Adrenal gland (tissue), 19 donors: ENCODE measurements around the gene RNF167. TPM values are rescaled to one million over a fixed set of nuclear protein-coding genes. Genes with fewer than 3 reads are reported as not detected.
A peak's percentile ranks its signal among the peaks of the same experiment; 100 is the strongest.

Experiments
- DNase-seq, 7 donors: peaks; one replicate each; pipeline ENCODE4 v3.0.0-alpha.2; 2019 to 2020
- H3K27ac ChIP-seq, 5 donors: fragments of 200-600 bp; sonication (generic) in 4 of 5; 1 replicate in 3 of 5; 2 replicates in 2 of 5; pipeline versions ENCODE4 v1.5.1 to v1.8.0; 2016 to 2020; ENCODE audit warnings: mild to moderate bottlenecking in 1 of 5
- H3K27me3 ChIP-seq: fragments of 200-600 bp; 2 replicates; pipeline ENCODE4 v1.8.0; 2021
- H3K36me3 ChIP-seq, 2 donors: fragments of 200-600 bp; replicated peaks in 1 of 2; 1 replicate in 1 of 2; 2 replicates in 1 of 2; pipeline versions ENCODE4 v1.5.1 to v1.8.0; 2018 to 2022
- H3K4me1 ChIP-seq, 2 donors: fragments of 200-600 bp; replicated peaks in 1 of 2; 1 replicate in 1 of 2; 2 replicates in 1 of 2; pipeline versions ENCODE4 v1.5.1 to v1.8.0; 2018 to 2021
- H3K4me3 ChIP-seq, 4 donors: fragments of 200-600 bp; sonication (generic) in 3 of 4; one replicate each; pipeline ENCODE4 v1.5.1; 2016 to 2018
- H3K9me3 ChIP-seq, 3 donors: fragments of 200-600 bp; sonication (generic) in 1 of 3; replicated peaks in 1 of 3; 1 replicate in 2 of 3; 2 replicates in 1 of 3; pipeline versions ENCODE4 v1.5.1 to v1.8.0; 2016 to 2021
- CTCF ChIP-seq, 6 experiments: fragments of 450-650 bp in 4 of 6; fragments of 200-600 bp in 2 of 6; sonication (generic) in 1 of 6; IDR thresholded peaks; 1 replicate in 5 of 6; 2 replicates in 1 of 6; pipeline versions ENCODE4 v1.5.1 to v1.8.0; 2016 to 2021; ENCODE audit warnings: antibody characterized with exemption in 6 of 6, mild to moderate bottlenecking in 2 of 6, moderate library complexity in 1 of 6
- POLR2A ChIP-seq, 2 donors: fragments of 450-650 bp; IDR thresholded peaks; one replicate each; pipeline ENCODE4 v1.6.1; 2017; ENCODE audit warnings: antibody characterized with exemption in 2 of 2, mild to moderate bottlenecking in 2 of 2, moderate library complexity in 1 of 2
- WGBS, 4 donors: extraction: QIAGEN DNeasy Blood & Tissue Kit in 2 of 4; methylation state at CpG; one replicate each; pipeline versions ENCODE4 v1.1.5 to v1.1.7; 2013 to 2017; 5-methylcytosine and 5-hydroxymethylcytosine counted together
- intact Hi-C, 2 donors: fragments of 100-400 bp; cut with DNase I; formaldehyde crosslinking; loops; one replicate each; pipeline versions ENCODE4 v1.14.1 to v1.15.0; 2022 to 2023
- long read RNA-seq, 10 donors: library from polyadenylated mRNA in 3 of 10; unstranded in 2 of 10; stranded (forward) in 1 of 10; transcript quantifications; one replicate each; pipeline ENCODE4 v2.0.0 and lab custom pipeline, GENCODE V29; 2021 to 2026
- polyA plus RNA-seq, 3 donors: library from polyadenylated mRNA; stranded (reverse); fragments of 200-250 nt in 2 of 3; fragments of 350-450 nt in 1 of 3; fragmentation: Illumina TruSeq in 1 of 3; extraction: RNeasy Lipid Tissue Mini Kit (QIAGEN cat#74804) in 1 of 3; gene quantifications; one replicate each; pipeline ENCODE4 v1.2.3, GENCODE V29; 2013 to 2014
- total RNA-seq, 9 donors: library from RNA; depleted of rRNA in 4 of 9; stranded (reverse); fragments of >200 nt in 4 of 9; fragments of 120-200 nt in 1 of 9; fragmentation: NEBNext Ultra II Directional in 1 of 9; extraction: Animal tissue kit (Norgen Biotek cat#: 25700) in 1 of 9; gene quantifications; one replicate each; pipeline versions ENCODE4 v1.1.0 to v1.2.4, GENCODE V29; 2013 to 2023
- donor health status: healthy with polysubstance abuse.
- donor health status: Bipolar disorder and iron deficiency.
- donor health status: DM: yes; HTN: yes; CAD: no.
- donor health status: DM: no; HTN: no; CAD: no.
- donor health status: DM: no; HTN: no; CAD: no.
- donor health status: DM: yes; HTN: yes; CAD: no.

RNF167 gene
- total RNA-seq (100 to 1,000 TPM in 4 of 9 donors, 10 to 100 TPM in 5; 46.7 to 130 (median 88.8) TPM), polyA plus RNA-seq (100 to 1,000 TPM; 134 to 252 (median 240) TPM)
- long read RNA-seq, donor 1, transcript RNF167-211 (9 exons, 1,757 nt): major isoform, 20 of 51 reads
- long read RNA-seq, donor 1, transcript RNF167-213 (3 exons, 619 nt): minor isoform, 7 of 51 reads
- long read RNA-seq, donor 1, transcript RNF167-201 (10 exons, 1,915 nt): minor isoform, 10 of 51 reads
- long read RNA-seq, donor 1, partial matches to known transcripts: 5 of 51 reads
- long read RNA-seq, donor 1, other reads (novel, unspliced or antisense): 6 of 51 reads
- long read RNA-seq, donor 2, transcript RNF167-211 (9 exons, 1,757 nt): major isoform, 6 of 44 reads
- long read RNA-seq, donor 2, transcript RNF167-201 (10 exons, 1,915 nt): minor isoform, 5 of 44 reads
- long read RNA-seq, donor 2, partial matches to known transcripts: 25 of 44 reads
- long read RNA-seq, donor 2, other reads (novel, unspliced or antisense): 0 of 44 reads
- long read RNA-seq, donor 3, transcript RNF167-211 (9 exons, 1,757 nt): major isoform, 10 of 46 reads
- long read RNA-seq, donor 3, partial matches to known transcripts: 26 of 46 reads
- long read RNA-seq, donor 3, other reads (novel, unspliced or antisense): 0 of 46 reads
- long read RNA-seq, donor 4, transcript RNF167-201 (10 exons, 1,915 nt): minor isoform, 7 of 32 reads
- long read RNA-seq, donor 4, transcript RNF167-211 (9 exons, 1,757 nt): major isoform, 8 of 32 reads
- long read RNA-seq, donor 4, partial matches to known transcripts: 1 of 32 reads
- long read RNA-seq, donor 4, other reads (novel, unspliced or antisense): 12 of 32 reads
- long read RNA-seq, donor 5, transcript RNF167-201 (10 exons, 1,915 nt): minor isoform, 19 of 103 reads
- long read RNA-seq, donor 5, transcript RNF167-211 (9 exons, 1,757 nt): major isoform, 38 of 103 reads
- long read RNA-seq, donor 5, partial matches to known transcripts: 7 of 103 reads
- long read RNA-seq, donor 5, other reads (novel, unspliced or antisense): 29 of 103 reads
- long read RNA-seq, donor 6, transcript RNF167-211 (9 exons, 1,757 nt): major isoform, 11 of 28 reads
- long read RNA-seq, donor 6, partial matches to known transcripts: 3 of 28 reads
- long read RNA-seq, donor 6, other reads (novel, unspliced or antisense): 9 of 28 reads
- long read RNA-seq, donor 7, transcript RNF167-211 (9 exons, 1,757 nt): major isoform, 7 of 20 reads
- long read RNA-seq, donor 7, partial matches to known transcripts: 5 of 20 reads
- long read RNA-seq, donor 7, other reads (novel, unspliced or antisense): 0 of 20 reads
- long read RNA-seq, donor 8, transcript RNF167-201 (10 exons, 1,915 nt): minor isoform, 6 of 1,932 reads
- long read RNA-seq, donor 8, transcript RNF167-211 (9 exons, 1,757 nt): major isoform, 24 of 1,932 reads
- long read RNA-seq, donor 8, partial matches to known transcripts: 1,846 of 1,932 reads
- long read RNA-seq, donor 8, other reads (novel, unspliced or antisense): 47 of 1,932 reads
- long read RNA-seq, donor 9, transcript RNF167-211 (9 exons, 1,757 nt): major isoform, 6 of 39 reads
- long read RNA-seq, donor 9, partial matches to known transcripts: 27 of 39 reads
- long read RNA-seq, donor 9, other reads (novel, unspliced or antisense): 0 of 39 reads
- long read RNA-seq, donor 10, transcript RNF167-211 (9 exons, 1,757 nt): major isoform, 10 of 19 reads
- long read RNA-seq, donor 10, partial matches to known transcripts: 5 of 19 reads
- long read RNA-seq, donor 10, other reads (novel, unspliced or antisense): 0 of 19 reads

DNA sequence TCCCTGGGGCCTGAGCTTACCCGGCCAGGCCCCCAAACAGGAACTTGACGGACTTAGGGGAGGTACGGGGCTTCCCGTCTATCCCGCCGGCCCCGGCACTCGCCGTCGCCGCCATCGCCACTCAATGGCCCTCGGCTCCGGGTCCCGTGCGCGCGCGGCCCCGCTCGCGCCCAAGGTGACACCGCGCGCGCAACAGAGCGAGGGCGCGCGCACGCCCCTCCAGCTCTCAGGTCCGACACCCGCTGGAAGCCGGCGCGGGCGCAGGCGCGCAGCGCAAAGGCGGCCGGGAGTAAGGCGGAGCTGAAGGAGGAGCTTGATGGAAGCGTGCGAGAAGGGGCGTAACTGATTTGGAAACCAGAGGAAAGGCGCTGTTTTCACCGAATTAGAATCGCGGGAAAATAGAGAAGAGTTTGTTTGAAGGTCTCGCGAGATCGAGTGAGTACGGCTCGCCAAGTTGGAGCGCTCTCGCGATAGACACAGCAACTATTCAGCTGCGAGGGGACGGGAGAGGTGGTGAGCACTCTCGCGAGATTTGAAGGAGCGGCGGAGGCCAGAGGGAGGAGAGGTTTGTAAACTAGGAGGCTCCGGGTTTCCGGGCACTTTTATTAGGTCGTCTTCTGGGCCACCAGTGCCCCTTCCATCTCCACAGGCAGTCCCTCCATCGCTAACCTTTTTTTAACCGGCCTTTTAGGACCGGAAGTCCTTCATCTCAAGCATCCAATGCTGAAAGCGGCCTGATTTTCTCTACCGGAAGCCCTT is at the start of gene RNF167, which contains the start of gene SLC25A11:
TSS of gene RNF167 (plus strand) at position 473 of the 759 bp plus-strand sequence. CDS start 642 bp downstream, outside the sequence.
TSS of gene SLC25A11 (minus strand) at position 251 of the 759 bp plus-strand sequence. CDS start at position 115, 136 bp downstream.
- TF ChIP-seq POLR2A (IDR thresholded peaks at IDR 0.05): peak in 1 of 2 donors; percentile 56
- no peak for TF ChIP-seq CTCF (IDR thresholded peaks at IDR 0.05)
- Histone ChIP-seq H3K9me3 (no peaks in the 10 kb centered on the region), H3K4me3 (peak within 1 kb of the TSS; percentile 50 to 95 (median 80)), H3K27ac (peak within 1 kb of the TSS; percentile 79 to 93 (median 90)), H3K36me3 (peaks cover 0 to 44% of the 10 kb centered on the region in 2 donors), H3K27me3 (no peaks in the 10 kb centered on the region), H3K4me1 (peaks cover 21 to 34% of the 10 kb centered on the region in 2 donors)
- DNase-seq: peak; percentile 94 to 99 (median 98)
- WGBS, 4 donors: 0 to 1% (median 0%) methylated on average over 32 to 72 of the region's 72 CpGs
- intact Hi-C loops: loop anchor here (5.0 to 10.0 kb wide), 2 partner anchors 45 to 57 kb away; partner anchors contain the start of genes CAMTA2 (in 1 of the 2), INCA1 (in 1 of the 2) and KIF1C (in 1 of the 2)

DNA sequence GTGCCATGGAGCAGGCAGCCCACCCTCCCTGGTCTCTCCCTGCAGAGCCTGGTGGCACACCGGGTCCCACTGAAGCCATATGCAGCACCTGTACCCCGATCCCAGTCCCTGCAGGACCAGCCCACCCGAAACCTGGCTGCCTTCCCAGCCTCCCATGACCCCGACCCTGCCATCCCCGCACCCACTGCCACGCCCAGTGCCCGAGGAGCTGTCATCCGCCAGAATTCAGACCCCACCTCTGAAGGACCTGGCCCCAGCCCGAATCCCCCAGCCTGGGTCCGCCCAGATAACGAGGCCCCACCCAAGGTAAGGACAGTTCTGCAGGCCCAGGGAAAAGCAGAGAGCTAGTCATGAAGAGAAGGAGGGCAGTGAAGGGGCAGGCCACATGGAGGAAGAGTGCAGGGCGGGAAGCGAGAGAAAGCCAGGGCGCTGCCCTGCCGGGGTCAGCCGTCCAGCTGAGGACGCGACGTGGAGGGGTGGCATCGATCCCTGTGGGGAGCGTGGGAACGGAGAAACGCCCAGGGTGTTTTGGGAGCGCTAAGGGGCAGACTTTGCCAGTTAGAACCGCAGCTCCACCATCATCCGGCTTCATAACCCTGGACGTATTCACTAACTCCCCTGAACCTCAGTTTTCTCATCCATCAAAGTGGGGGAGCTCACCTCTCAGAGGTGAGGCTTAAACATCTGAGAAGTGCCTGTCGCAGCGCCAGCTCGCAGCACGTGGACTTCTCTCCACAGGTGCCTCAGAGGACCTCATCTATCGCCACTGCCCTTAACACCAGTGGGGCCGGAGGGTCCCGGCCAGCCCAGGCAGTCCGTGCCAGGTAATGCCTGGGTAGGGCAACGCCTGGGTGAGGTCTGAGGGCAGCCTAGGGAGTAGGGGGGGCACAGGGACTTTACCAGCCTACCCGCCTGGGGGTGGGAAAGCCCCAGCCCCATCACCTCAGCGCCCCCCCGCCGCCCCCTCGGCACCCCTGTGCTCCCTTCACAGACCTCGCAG is 48.4 kb upstream of the RNF167 start:
- H3K27me3 ChIP-seq: no peaks in the 10 kb centered on the region
- no peaks in the 10 kb centered on the region for H3K4me1 ChIP-seq
- H3K27ac ChIP-seq: no peak overlapping the region
- 89 to 94% (median 91%) methylated on average over 31 to 42 of the region's 42 CpGs for WGBS, 4 donors
- TF ChIP-seq POLR2A (IDR thresholded peaks at IDR 0.05) (no peak), CTCF (IDR thresholded peaks at IDR 0.05) (no peak)
- no peaks in the 10 kb centered on the region for H3K9me3 ChIP-seq
- DNase-seq: no peak
- H3K4me3 ChIP-seq: no peak overlapping the region
- peaks cover 0 to 92% of the 10 kb centered on the region in 2 donors for H3K36me3 ChIP-seq
- intact Hi-C loops: loop anchor here (2.0 to 5.0 kb wide), 2 partner anchors 103 to 174 kb away; partner anchors contain the start of gene GLTPD2 (in 1 of the 2)
